Measurements from ENCODE around the gene AMY1A. TPM values are rescaled to one million over a fixed set of nuclear protein-coding genes. Genes with fewer than 3 reads are reported as not detected.
"Not testable (repeated sequence)": the region's sequence is repeated elsewhere in the genome, so short reads cannot be mapped to it uniquely, and the experiment has no call there.

The AMY1A gene
- total and polyA plus RNA-seq, 2 donors (not counting 1 experiment from before 2014, with no cell fraction given) = not detected

- ATAC-seq (ENCODE audit: low read depth); H3K9me3 ChIP-seq (ENCODE audit: control extremely low read depth in 1 of 3, control insufficient read depth in 2 of 3, insufficient read depth in 1 of 3, low read length in 2 of 3); DNase-seq; H3K4me1 Mint-ChIP-seq; CTCF ChIA-PET; H3K4me1 ChIP-seq (ENCODE audit: control insufficient read depth in 2 of 2, insufficient read depth in 2 of 2, low read length in 2 of 2); H3K27ac Mint-ChIP-seq; H3K27ac ChIP-seq (ENCODE audit: low read length in 2 of 2); H4K20me1 ChIP-seq (ENCODE audit: control insufficient read depth, insufficient read depth, low read length, poor library complexity, severe bottlenecking); H3K27me3 ChIP-seq (replicated peaks in 1 of 4; ENCODE audit: control extremely low read depth in 1 of 4, control insufficient read depth in 3 of 4, insufficient read depth in 4 of 4, low read length in 3 of 4); H3K36me3 ChIP-seq (replicated peaks in 1 of 2; ENCODE audit: control extremely low read depth in 1 of 2, control insufficient read depth in 1 of 2, extremely low read depth in 1 of 2, insufficient read depth in 2 of 2, low read length in 1 of 2); H3K4me3 ChIP-seq (ENCODE audit: control extremely low read depth in 1 of 5, extremely low read depth in 1 of 5, insufficient read depth in 1 of 5, low read depth in 2 of 5, low read length in 4 of 5); H3K9me3 Mint-ChIP-seq (ENCODE audit: insufficient read depth); H3K4me2 ChIP-seq (replicated peaks; ENCODE audit: low read depth, low read length, poor library complexity, severe bottlenecking); H3K79me2 ChIP-seq (ENCODE audit: control insufficient read depth, insufficient read depth, low read length); POLR2A ChIA-PET; H3K9ac ChIP-seq (ENCODE audit: low read length); H3K4me3 Mint-ChIP-seq; intact Hi-C loops (cut with micrococcal nuclease); H2AFZ ChIP-seq (ENCODE audit: insufficient read depth, low read depth, low read length, poor library complexity, severe bottlenecking); H3K27me3 Mint-ChIP-seq: not testable (repeated sequence)
- no CpG with 5 or more reads among the region's 6 CpGs for WGBS (ENCODE audit: insufficient coverage)
Observed at GRCh38 chr1:103697430-103697829, 41.9 kb downstream of the AMY1A start.

- H3K79me2 ChIP-seq (ENCODE audit: control insufficient read depth, insufficient read depth, low read length); H3K9me3 Mint-ChIP-seq (ENCODE audit: insufficient read depth); POLR2A ChIA-PET; H4K20me1 ChIP-seq (ENCODE audit: control insufficient read depth, insufficient read depth, low read length, poor library complexity, severe bottlenecking); H3K27ac ChIP-seq (ENCODE audit: low read length in 2 of 2); DNase-seq; H3K9ac ChIP-seq (ENCODE audit: low read length); H3K4me3 ChIP-seq (ENCODE audit: control extremely low read depth in 1 of 5, extremely low read depth in 1 of 5, insufficient read depth in 1 of 5, low read depth in 2 of 5, low read length in 4 of 5); H3K4me1 ChIP-seq (ENCODE audit: control insufficient read depth in 2 of 2, insufficient read depth in 2 of 2, low read length in 2 of 2); CTCF ChIA-PET; H3K27me3 ChIP-seq (replicated peaks in 1 of 4; ENCODE audit: control extremely low read depth in 1 of 4, control insufficient read depth in 3 of 4, insufficient read depth in 4 of 4, low read length in 3 of 4); ATAC-seq (ENCODE audit: low read depth); H3K27me3 Mint-ChIP-seq; H3K4me3 Mint-ChIP-seq; H3K4me2 ChIP-seq (replicated peaks; ENCODE audit: low read depth, low read length, poor library complexity, severe bottlenecking); H2AFZ ChIP-seq (ENCODE audit: insufficient read depth, low read depth, low read length, poor library complexity, severe bottlenecking); H3K36me3 ChIP-seq (replicated peaks in 1 of 2; ENCODE audit: control extremely low read depth in 1 of 2, control insufficient read depth in 1 of 2, extremely low read depth in 1 of 2, insufficient read depth in 2 of 2, low read length in 1 of 2); intact Hi-C loops (cut with micrococcal nuclease); H3K4me1 Mint-ChIP-seq; H3K27ac Mint-ChIP-seq; H3K9me3 ChIP-seq (ENCODE audit: control extremely low read depth in 1 of 3, control insufficient read depth in 2 of 3, insufficient read depth in 1 of 3, low read length in 2 of 3): not testable (repeated sequence)
- no CpG with 5 or more reads among the region's 4 CpGs for WGBS (ENCODE audit: insufficient coverage)
Observed at GRCh38 chr1:103700669-103701068, 45.1 kb downstream of the AMY1A start.

- H3K27ac ChIP-seq (ENCODE audit: low read length in 2 of 2); POLR2A ChIA-PET; H3K4me3 ChIP-seq (ENCODE audit: control extremely low read depth in 1 of 5, extremely low read depth in 1 of 5, insufficient read depth in 1 of 5, low read depth in 2 of 5, low read length in 4 of 5); H3K9me3 Mint-ChIP-seq (ENCODE audit: insufficient read depth); CTCF ChIA-PET; H4K20me1 ChIP-seq (ENCODE audit: control insufficient read depth, insufficient read depth, low read length, poor library complexity, severe bottlenecking); H3K9me3 ChIP-seq (ENCODE audit: control extremely low read depth in 1 of 3, control insufficient read depth in 2 of 3, insufficient read depth in 1 of 3, low read length in 2 of 3); H3K9ac ChIP-seq (ENCODE audit: low read length); ATAC-seq (ENCODE audit: low read depth); H3K27me3 ChIP-seq (replicated peaks in 1 of 4; ENCODE audit: control extremely low read depth in 1 of 4, control insufficient read depth in 3 of 4, insufficient read depth in 4 of 4, low read length in 3 of 4); H3K4me2 ChIP-seq (replicated peaks; ENCODE audit: low read depth, low read length, poor library complexity, severe bottlenecking); H3K4me3 Mint-ChIP-seq; H3K79me2 ChIP-seq (ENCODE audit: control insufficient read depth, insufficient read depth, low read length); H3K4me1 ChIP-seq (ENCODE audit: control insufficient read depth in 2 of 2, insufficient read depth in 2 of 2, low read length in 2 of 2); DNase-seq; intact Hi-C loops (cut with micrococcal nuclease); H3K4me1 Mint-ChIP-seq; H3K27ac Mint-ChIP-seq; H2AFZ ChIP-seq (ENCODE audit: insufficient read depth, low read depth, low read length, poor library complexity, severe bottlenecking); H3K36me3 ChIP-seq (replicated peaks in 1 of 2; ENCODE audit: control extremely low read depth in 1 of 2, control insufficient read depth in 1 of 2, extremely low read depth in 1 of 2, insufficient read depth in 2 of 2, low read length in 1 of 2); H3K27me3 Mint-ChIP-seq: not testable (repeated sequence)
- WGBS (ENCODE audit: insufficient coverage) = no CpG with 5 or more reads among the region's 4 CpGs
Observed at GRCh38 chr1:103701256-103701655, 45.7 kb downstream of the AMY1A start.

GRCh38 chr1:103707670-103708069, 52.1 kb downstream of the AMY1A start:
- intact Hi-C loops (cut with micrococcal nuclease); H3K27me3 ChIP-seq (replicated peaks in 1 of 4; ENCODE audit: control extremely low read depth in 1 of 4, control insufficient read depth in 3 of 4, insufficient read depth in 4 of 4, low read length in 3 of 4); DNase-seq; H3K27ac ChIP-seq (ENCODE audit: low read length in 2 of 2); H3K4me3 ChIP-seq (ENCODE audit: control extremely low read depth in 1 of 5, extremely low read depth in 1 of 5, insufficient read depth in 1 of 5, low read depth in 2 of 5, low read length in 4 of 5); H3K27me3 Mint-ChIP-seq; H4K20me1 ChIP-seq (ENCODE audit: control insufficient read depth, insufficient read depth, low read length, poor library complexity, severe bottlenecking); CTCF ChIA-PET; H3K9ac ChIP-seq (ENCODE audit: low read length); H3K79me2 ChIP-seq (ENCODE audit: control insufficient read depth, insufficient read depth, low read length); H3K4me1 Mint-ChIP-seq; H3K4me2 ChIP-seq (replicated peaks; ENCODE audit: low read depth, low read length, poor library complexity, severe bottlenecking); H3K27ac Mint-ChIP-seq; H3K9me3 ChIP-seq (ENCODE audit: control extremely low read depth in 1 of 3, control insufficient read depth in 2 of 3, insufficient read depth in 1 of 3, low read length in 2 of 3); H3K36me3 ChIP-seq (replicated peaks in 1 of 2; ENCODE audit: control extremely low read depth in 1 of 2, control insufficient read depth in 1 of 2, extremely low read depth in 1 of 2, insufficient read depth in 2 of 2, low read length in 1 of 2); H3K9me3 Mint-ChIP-seq (ENCODE audit: insufficient read depth); POLR2A ChIA-PET; ATAC-seq (ENCODE audit: low read depth); H3K4me3 Mint-ChIP-seq; H3K4me1 ChIP-seq (ENCODE audit: control insufficient read depth in 2 of 2, insufficient read depth in 2 of 2, low read length in 2 of 2); H2AFZ ChIP-seq (ENCODE audit: insufficient read depth, low read depth, low read length, poor library complexity, severe bottlenecking): not testable (repeated sequence)
- no CpG with 5 or more reads among the region's 3 CpGs for WGBS (ENCODE audit: insufficient coverage)

All from B cell (primary cell).